ENCODE data around the gene TRPM2. TPM values are rescaled to one million over a fixed set of nuclear protein-coding genes. Genes with fewer than 3 reads are reported as not detected.

The TRPM2 gene
- total and polyA plus RNA-seq, 2 of the 13 experiments (the other 11 are each of a cell fraction or from before 2014, with no cell fraction given), result 0.07 to 0.20 TPM

DNA sequence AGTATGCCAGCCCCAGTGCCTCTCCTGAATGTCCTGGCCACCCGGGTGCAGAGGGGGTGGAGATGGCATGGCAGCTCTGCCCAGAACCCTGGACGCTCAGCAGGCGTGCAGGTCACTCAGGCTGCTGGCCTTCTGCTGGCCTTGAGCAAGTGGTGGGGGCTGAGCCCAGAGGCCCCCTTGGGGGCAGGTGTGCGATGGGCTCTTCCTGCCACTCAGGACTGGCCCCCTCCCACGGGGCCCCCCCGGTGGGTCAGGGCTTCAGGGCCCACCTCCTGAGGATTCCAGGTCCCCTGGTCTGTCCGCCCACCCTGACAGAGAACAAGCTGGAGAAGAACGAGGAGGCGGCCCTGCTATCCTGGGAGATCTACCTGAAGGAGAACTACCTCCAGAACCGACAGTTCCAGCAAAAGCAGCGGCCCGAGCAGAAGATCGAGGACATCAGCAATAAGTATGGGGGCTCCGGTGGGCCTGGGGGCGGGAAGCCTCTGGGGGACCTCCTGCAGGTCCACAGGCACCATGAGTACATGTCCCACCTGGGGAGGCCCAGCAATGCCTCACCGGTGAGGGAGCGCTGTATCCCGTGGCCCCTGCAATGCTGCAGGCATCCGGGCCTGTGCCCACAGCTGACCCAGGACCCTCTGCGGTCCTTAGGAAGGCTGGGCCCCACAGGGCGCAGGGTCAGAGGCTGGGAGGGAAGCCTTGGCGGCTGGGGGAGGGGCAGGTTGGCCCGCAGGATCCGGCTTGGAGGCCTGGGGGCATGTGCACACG is 64.9 kb downstream of the TRPM2 start:
- Histone ChIP-seq H2AFZ (ENCODE audit: low read length) (no peak overlapping the region), H3K36me3 (replicated peaks in 1 of 2; ENCODE audit: control insufficient read depth in 1 of 2, insufficient read depth in 2 of 2, low read length in 2 of 2) (no peaks in the 10 kb centered on the region), H3K4me3 (replicated peaks in 1 of 3; ENCODE audit: insufficient read depth in 1 of 3, low read depth in 2 of 3, low read length in 3 of 3) (no peak overlapping the region), H3K79me2 (ENCODE audit: insufficient read depth, low read length) (no peaks in the 10 kb centered on the region), H3K4me1 (ENCODE audit: insufficient read depth, low read length) (no peaks in the 10 kb centered on the region), H3K9ac (ENCODE audit: insufficient read depth, low read depth, low read length) (no peak overlapping the region), H4K20me1 (ENCODE audit: insufficient read depth, low read length) (no peaks in the 10 kb centered on the region), H3K27me3 (ENCODE audit: control insufficient read depth in 1 of 2, insufficient read depth in 2 of 2, low read length in 2 of 2) (peaks cover 0 to 16% of the 10 kb centered on the region in 2 experiments; a peak in 4 of 5 replicates), H3K27ac (ENCODE audit: extremely low read length, insufficient read depth, low read length) (no peak overlapping the region), H3K9me3 (ENCODE audit: low read length) (peaks cover 6% of the 10 kb centered on the region; the same call in 1 of the 2 replicates), H3K4me2 (ENCODE audit: low read depth, low read length) (no peak overlapping the region)
- no peak for DNase-seq (ENCODE audit: low spot score)
- TF ChIP-seq ZNF460 (CRISPR knock-in tag; IDR thresholded peaks at IDR 0.05; ENCODE audit: borderline replicate concordance), result no peak
- TF ChIP-seq NR2F1 (CRISPR knock-in tag; IDR thresholded peaks at IDR 0.05), result no peak
- TF ChIP-seq MED13 (CRISPR knock-in tag; IDR thresholded peaks at IDR 0.05), result no peak
- TF ChIP-seq MTF1 (CRISPR knock-in tag; IDR thresholded peaks at IDR 0.05), result no peak
- no peak for TF ChIP-seq ZNF30 (CRISPR knock-in tag; IDR thresholded peaks at IDR 0.05)
- TF ChIP-seq, protein P1, sequence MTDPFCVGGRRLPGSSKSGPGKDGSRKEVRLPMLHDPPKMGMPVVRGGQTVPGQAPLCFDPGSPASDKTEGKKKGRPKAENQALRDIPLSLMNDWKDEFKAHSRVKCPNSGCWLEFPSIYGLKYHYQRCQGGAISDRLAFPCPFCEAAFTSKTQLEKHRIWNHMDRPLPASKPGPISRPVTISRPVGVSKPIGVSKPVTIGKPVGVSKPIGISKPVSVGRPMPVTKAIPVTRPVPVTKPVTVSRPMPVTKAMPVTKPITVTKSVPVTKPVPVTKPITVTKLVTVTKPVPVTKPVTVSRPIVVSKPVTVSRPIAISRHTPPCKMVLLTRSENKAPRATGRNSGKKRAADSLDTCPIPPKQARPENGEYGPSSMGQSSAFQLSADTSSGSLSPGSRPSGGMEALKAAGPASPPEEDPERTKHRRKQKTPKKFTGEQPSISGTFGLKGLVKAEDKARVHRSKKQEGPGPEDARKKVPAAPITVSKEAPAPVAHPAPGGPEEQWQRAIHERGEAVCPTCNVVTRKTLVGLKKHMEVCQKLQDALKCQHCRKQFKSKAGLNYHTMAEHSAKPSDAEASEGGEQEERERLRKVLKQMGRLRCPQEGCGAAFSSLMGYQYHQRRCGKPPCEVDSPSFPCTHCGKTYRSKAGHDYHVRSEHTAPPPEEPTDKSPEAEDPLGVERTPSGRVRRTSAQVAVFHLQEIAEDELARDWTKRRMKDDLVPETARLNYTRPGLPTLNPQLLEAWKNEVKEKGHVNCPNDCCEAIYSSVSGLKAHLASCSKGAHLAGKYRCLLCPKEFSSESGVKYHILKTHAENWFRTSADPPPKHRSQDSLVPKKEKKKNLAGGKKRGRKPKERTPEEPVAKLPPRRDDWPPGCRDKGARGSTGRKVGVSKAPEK (CRISPR knock-in tag; IDR thresholded peaks at IDR 0.05; ENCODE audit: borderline replicate concordance), result no peak
- TF ChIP-seq HOXA9 (CRISPR knock-in tag; IDR thresholded peaks at IDR 0.05; ENCODE audit: borderline replicate concordance), result no peak
- TF ChIP-seq ZNF296 (CRISPR knock-in tag; conservative IDR thresholded peaks at IDR 0.05), result no peak
- TF ChIP-seq BRCA1 (CRISPR knock-in tag; IDR thresholded peaks at IDR 0.05), result no peak
- TF ChIP-seq PHF20 (CRISPR knock-in tag; IDR thresholded peaks at IDR 0.05), result no peak
- TF ChIP-seq BRD4 (CRISPR knock-in tag; IDR thresholded peaks at IDR 0.05), result no peak
- TF ChIP-seq EZH2 (conservative IDR thresholded peaks at IDR 0.05; ENCODE audit: low read depth, low read length), result no peak
- TF ChIP-seq LCORL (IDR thresholded peaks at IDR 0.05), result no peak
- no peak for TF ChIP-seq LCORL (CRISPR knock-in tag; IDR thresholded peaks at IDR 0.05)
- TF ChIP-seq ZBTB20 (CRISPR knock-in tag; IDR thresholded peaks at IDR 0.05; ENCODE audit: borderline replicate concordance, low read depth), result no peak
- ATAC-seq, result no peak; the same call in 2 of the 3 replicates
- in situ Hi-C loops (cut with HindIII; ENCODE audit: extremely low pct_ligation_motif_present, low pct_unique_long_range_greater_than_20kb), result no loop called here
- no TSS peak for BruUV-seq (replicated peaks)
- intact Hi-C loops (cut with micrococcal nuclease; ENCODE audit: unreplicated experiment), result no loop called here
- ChIA-PET CTCF (ENCODE audit: low intra/inter-chr PET ratio, low total read pairs) (no interaction called here), POLR2A (no interaction called here)
- 23% methylated on average over 5 of the region's 25 CpGs for WGBS (ENCODE audit: low lambda C conversion rate)
- no peak for FAIRE-seq

All from HepG2 (cell line).